Measurements from ENCODE around the gene KDM3A. TPM values are rescaled to one million over a fixed set of nuclear protein-coding genes. Genes with fewer than 3 reads are reported as not detected.

Gene KDM3A
- total and polyA plus RNA-seq, 9 of the 15 experiments (the other 6 are each of a cell fraction or from before 2014, with no cell fraction given), result 7.5 to 95.4 (median 24.8) TPM

- TF ChIP-seq FIP1L1 (IDR thresholded peaks at IDR 0.05; ENCODE audit: low read depth, low read length, poor library complexity, severe bottlenecking) (no peak), CHD4 (IDR thresholded peaks at IDR 0.05; ENCODE audit: insufficient read depth, insufficient replicate concordance, low read depth, low read length, poor library complexity, severe bottlenecking) (no peak), POLR2AphosphoS2 (IDR thresholded peaks at IDR 0.05; ENCODE audit: low read length) (no peak), ATF4 (CRISPR knock-in tag; IDR thresholded peaks at IDR 0.05) (peak; percentile 92), ZNF740 (CRISPR knock-in tag; IDR thresholded peaks at IDR 0.05) (no peak), ZNF740 (tag; IDR thresholded peaks at IDR 0.05) (peak in 1 of 2 experiments; percentile 78; a peak in 2 of 4 replicates), POLR2B (IDR thresholded peaks at IDR 0.05; ENCODE audit: low read depth, partially characterized antibody) (peak; percentile 69), BCL6 (CRISPR knock-in tag; IDR thresholded peaks at IDR 0.05) (no peak), MAFF (IDR thresholded peaks at IDR 0.05; ENCODE audit: low read length) (no peak), EZH2 (IDR thresholded peaks at IDR 0.05; ENCODE audit: borderline replicate concordance, low read depth, low read length) (no peak), ZNF707 (CRISPR knock-in tag; conservative IDR thresholded peaks at IDR 0.05) (0 out of 2 replicates have a peak, but pooled peaks have one; percentile 57), EWSR1 (IDR thresholded peaks at IDR 0.05; ENCODE audit: borderline replicate concordance, low read depth, partially characterized antibody) (no peak), SMARCA5 (IDR thresholded peaks at IDR 0.05) (no peak), BDP1 (IDR thresholded peaks at IDR 0.05; ENCODE audit: insufficient read depth, insufficient read length) (no peak), C11orf30 (IDR thresholded peaks at IDR 0.05; ENCODE audit: low read depth) (0 out of 2 replicates have a peak, but pooled peaks have one; percentile 24), ELF1 (tag; IDR thresholded peaks at IDR 0.05) (peak; percentile 75), AFF4 (CRISPR knock-in tag; IDR thresholded peaks at IDR 0.05) (peak; percentile 94), ZNF586 (CRISPR knock-in tag; conservative IDR thresholded peaks at IDR 0.05) (peak; percentile 90), SFPQ (IDR thresholded peaks at IDR 0.05; ENCODE audit: low read depth, low read length) (no peak), NELFE (IDR thresholded peaks at IDR 0.05; ENCODE audit: insufficient read depth, insufficient read length) (no peak)
Observed at GRCh38 chr2:86440631-86441391, at the start of gene KDM3A (continued).
